Psoas muscle (tissue), 8 donors: ENCODE results near the gene RNF157. TPM values are rescaled to one million over a fixed set of nuclear protein-coding genes. Genes with fewer than 3 reads are reported as not detected.

Source experiments
- ATAC-seq, 4 donors: fragments of 200-7000 bp; cut with Tn5 transposase; one replicate each; pipeline ENCODE4 v1.9.1; 2020; ENCODE audit warnings: moderate library complexity in 3 of 4, mild to moderate bottlenecking in 2 of 4
- DNase-seq, 2 donors: peaks; one replicate each; pipeline ENCODE4 v3.0.0-alpha.2; 2020
- H3K27ac ChIP-seq: fragments of 200-600 bp; one replicate; pipeline ENCODE4 v1.8.0; 2022
- H3K27me3 ChIP-seq, 3 donors: fragments of 200-600 bp in 1 of 3; one replicate each; pipeline versions ENCODE4 v1.6.1 to v1.8.0; 2013 to 2022; ENCODE audit warnings: low read length in 2 of 3, mild to moderate bottlenecking in 2 of 3, moderate library complexity in 1 of 3; ENCODE audit not compliant: insufficient read depth in 3 of 3
- H3K36me3 ChIP-seq, 2 donors: fragments of 200-600 bp in 1 of 2; one replicate each; pipeline versions ENCODE4 v1.6.1 to v1.8.0; 2013 to 2022; ENCODE audit warnings: low read depth in 1 of 2, mild to moderate bottlenecking in 1 of 2, moderate library complexity in 1 of 2; ENCODE audit not compliant: insufficient read depth in 1 of 2
- H3K4me1 ChIP-seq: fragments of 200-600 bp; one replicate; pipeline ENCODE4 v1.8.0; 2022
- H3K4me3 ChIP-seq: fragments of 200-600 bp; one replicate; pipeline ENCODE4 v1.8.0; 2022; ENCODE audit warnings: mild to moderate bottlenecking
- H3K9me3 ChIP-seq: fragments of 200-600 bp; one replicate; pipeline ENCODE4 v1.8.0; 2022
- CTCF ChIP-seq: fragments of 200-600 bp; IDR thresholded peaks from one replicate; pipeline ENCODE4 v1.8.0; 2022; ENCODE audit warnings: antibody characterized with exemption
- WGBS, 3 donors: extraction: QIAGEN DNeasy Blood & Tissue Kit; methylation state at CpG; one replicate each; pipeline versions ENCODE4 v1.1.6 to v1.1.7; 2013; 5-methylcytosine and 5-hydroxymethylcytosine counted together
- intact Hi-C, 2 donors: fragments of 100-400 bp; cut with DNase I; formaldehyde crosslinking; loops; one replicate each; pipeline versions ENCODE4 v1.11.0 to v1.14.2; 2022
- polyA plus RNA-seq, 3 donors: library from polyadenylated mRNA; stranded (reverse); fragments of 200-250 nt; gene quantifications; one replicate each; pipeline ENCODE4 v1.2.3, GENCODE V29; 2013
- total RNA-seq, 4 donors: library from RNA; stranded (reverse); fragmentation: NEBNext Ultra II Directional in 2 of 4; extraction: Animal tissue kit (Norgen Biotek cat#: 25700) in 2 of 4; gene quantifications; one replicate each; pipeline versions ENCODE4 v1.2.1 to v1.2.4, GENCODE V29; 2021 to 2023
- donor health status: healthy with polysubstance abuse.
- donor health status: DM: no; HTN: no; CAD: no; lungs with moderate emphysema.
- donor health status: Bipolar disorder and iron deficiency.
- donor health status: healthy.
- donor health status: DM: yes; HTN: yes; CAD: no.
- donor health status: DM: no; HTN: no; CAD: no.
- donor health status: DM: no; HTN: no; CAD: no.
- donor health status: DM: yes; HTN: yes; CAD: no.

The RNF157 gene
- total and polyA plus RNA-seq, 7 donors: 14.9 to 90.1 (median 69.3) TPM

DNA sequence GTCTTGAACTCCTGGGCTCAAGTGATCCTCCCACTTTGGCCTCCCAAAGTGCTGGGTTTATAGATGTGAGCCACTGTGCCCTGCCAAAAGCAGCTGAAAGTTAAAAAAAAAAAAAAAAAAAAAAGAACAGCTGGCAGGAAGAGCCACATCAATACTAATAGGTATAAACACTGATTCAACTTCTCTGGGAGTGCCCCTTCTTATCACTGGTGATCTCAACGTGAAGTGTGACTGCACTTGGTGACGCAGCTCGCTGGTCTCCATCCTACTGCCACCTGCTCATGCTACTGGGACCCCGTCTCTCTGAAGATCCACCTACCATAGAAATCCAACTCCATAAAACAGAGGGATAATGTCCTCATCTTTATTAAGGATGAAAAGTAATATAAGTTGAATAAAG, 40.8 kb downstream of the RNF157 start:
- 72 to 83% (median 76%) methylated on average over 4 of the region's 4 CpGs for WGBS, 3 donors
- Histone ChIP-seq H3K9me3 (no peaks in the 10 kb centered on the region), H3K27me3 (no peaks in the 10 kb centered on the region), H3K36me3 (no peaks in the 10 kb centered on the region), H3K4me1 (peaks cover 50% of the 10 kb centered on the region), H3K27ac (no peak overlapping the region), H3K4me3 (no peak overlapping the region)
- TF ChIP-seq CTCF: no peak
- ATAC-seq (no peak), DNase-seq (no peak)
- intact Hi-C loops: loop anchor here (5.0 kb wide), 3 partner anchors 33 to 78 kb away; partner anchors contain the start of gene RNF157 (in 1 of the 2)

DNA sequence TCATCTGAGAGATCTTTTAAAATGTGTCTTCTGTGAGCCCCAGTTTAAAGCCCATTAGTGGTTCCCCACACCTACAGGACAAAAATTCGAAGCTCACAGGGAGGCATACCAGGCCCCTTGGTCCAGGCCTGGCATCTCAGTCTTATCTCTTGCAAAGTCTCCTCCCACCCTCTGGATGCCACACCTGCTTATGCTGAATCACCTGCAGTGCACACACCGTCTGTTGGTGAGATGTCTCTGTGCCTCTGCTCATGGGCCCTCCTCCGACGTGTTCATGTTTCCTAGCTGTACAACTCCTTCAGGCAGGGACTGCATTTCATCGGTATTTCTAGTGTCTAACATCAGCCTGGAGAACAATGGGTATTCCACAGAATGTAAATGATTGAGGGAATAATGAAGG, 41.6 kb downstream of the RNF157 start:
- Histone ChIP-seq H3K4me3 (no peak overlapping the region), H3K27me3 (no peaks in the 10 kb centered on the region), H3K9me3 (no peaks in the 10 kb centered on the region), H3K27ac (no peak overlapping the region), H3K4me1 (peaks cover 50% of the 10 kb centered on the region), H3K36me3 (no peaks in the 10 kb centered on the region)
- DNase-seq (no peak), ATAC-seq (no peak)
- intact Hi-C loops: loop anchor here (5.0 kb wide), 3 partner anchors 34 to 79 kb away; partner anchors contain the start of gene RNF157 (in 1 of the 2)
- TF ChIP-seq CTCF: no peak
- WGBS, 3 donors: 95 to 97% (median 95%) methylated on average over 5 of the region's 5 CpGs

- TF ChIP-seq CTCF: no peak
- Histone ChIP-seq H3K36me3 (no peaks in the 10 kb centered on the region), H3K4me1 (peaks cover 50% of the 10 kb centered on the region), H3K27ac (peak overlapping the region; percentile 81), H3K4me3 (no peak overlapping the region), H3K27me3 (no peaks in the 10 kb centered on the region), H3K9me3 (no peaks in the 10 kb centered on the region)
- DNase-seq (no peak), ATAC-seq (no peak)
- intact Hi-C loops: loop anchor here (5.0 kb wide), 3 partner anchors 34 to 79 kb away; partner anchors contain the start of gene RNF157 (in 1 of the 2)
- 48 to 54% (median 49%) methylated on average over 2 of the region's 2 CpGs for WGBS, 3 donors
Observed at GRCh38 chr17:76197911-76198310, 42.4 kb downstream of the RNF157 start.

- WGBS, 3 donors: 11 to 27% (median 16%) methylated on average over 3 of the region's 3 CpGs
- H3K36me3 ChIP-seq: no peaks in the 10 kb centered on the region
- peaks cover 45% of the 10 kb centered on the region for H3K4me1 ChIP-seq
- intact Hi-C loops: loop anchor here (5.0 kb wide), 3 partner anchors 36 to 81 kb away; partner anchors contain the start of gene RNF157 (in 1 of the 2)
- H3K27ac ChIP-seq: peak overlapping the region; percentile 81
- ATAC-seq: peak; percentile 96 to 98 (median 97)
- H3K9me3 ChIP-seq: no peaks in the 10 kb centered on the region
- peak overlapping the region; percentile 12 for H3K4me3 ChIP-seq
- H3K27me3 ChIP-seq: no peaks in the 10 kb centered on the region
- no peak for TF ChIP-seq CTCF
- DNase-seq: peak; percentile 83 to 95
Observed at GRCh38 chr17:76196675-76197074, 43.6 kb downstream of the RNF157 start.
